ENCODE data around the gene SCAMP5. TPM values are rescaled to one million over a fixed set of nuclear protein-coding genes. Genes with fewer than 3 reads are reported as not detected.

The SCAMP5 gene
- polyA plus RNA-seq, 4 donors = 19.5 to 30.0 (median 25.7) TPM

DNA sequence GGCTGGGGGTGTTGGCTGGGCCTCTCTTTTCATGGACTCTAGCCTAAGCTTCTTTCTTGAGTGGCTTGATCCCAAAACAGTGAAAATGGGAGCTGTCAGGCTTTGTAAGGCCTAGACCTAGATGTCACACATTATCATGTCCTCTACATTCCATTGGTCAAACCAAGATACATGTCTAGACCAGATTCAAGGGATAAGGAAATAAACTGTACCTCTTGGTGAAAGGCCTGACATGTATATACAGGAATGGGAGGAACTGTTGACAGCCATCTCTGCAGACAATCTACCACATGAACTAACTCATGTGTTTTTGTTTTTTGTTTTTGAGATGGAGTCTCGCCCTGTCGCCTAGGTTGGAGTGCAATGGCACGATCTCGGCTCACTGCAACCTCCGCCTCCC lies 27.7 kb upstream of the SCAMP5 start:
- no peak for DNase-seq (ENCODE audit: low read depth in 4 of 4, low spot score in 2 of 4)

DNA sequence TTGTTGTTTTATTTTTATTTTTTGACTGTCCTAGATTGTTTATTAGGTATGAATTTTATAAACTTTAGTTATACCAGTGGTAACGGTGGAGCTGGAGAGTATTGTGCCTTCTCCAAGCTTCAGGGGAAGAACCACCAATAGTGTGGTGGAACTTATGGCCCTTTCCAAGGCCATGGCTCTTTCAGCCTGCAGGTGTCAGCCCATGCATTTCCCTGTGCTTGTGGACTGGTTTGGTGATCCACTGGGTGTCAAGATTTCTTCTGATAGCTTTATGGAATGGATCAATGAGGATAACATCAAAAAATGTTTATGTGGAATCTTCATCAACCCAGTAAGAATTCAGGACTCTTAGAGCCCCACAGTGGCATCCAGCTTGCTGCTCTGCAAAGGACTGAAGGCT lies 19.2 kb upstream of the SCAMP5 start:
- DNase-seq (ENCODE audit: low read depth in 4 of 4, low spot score in 2 of 4) = no peak

DNA sequence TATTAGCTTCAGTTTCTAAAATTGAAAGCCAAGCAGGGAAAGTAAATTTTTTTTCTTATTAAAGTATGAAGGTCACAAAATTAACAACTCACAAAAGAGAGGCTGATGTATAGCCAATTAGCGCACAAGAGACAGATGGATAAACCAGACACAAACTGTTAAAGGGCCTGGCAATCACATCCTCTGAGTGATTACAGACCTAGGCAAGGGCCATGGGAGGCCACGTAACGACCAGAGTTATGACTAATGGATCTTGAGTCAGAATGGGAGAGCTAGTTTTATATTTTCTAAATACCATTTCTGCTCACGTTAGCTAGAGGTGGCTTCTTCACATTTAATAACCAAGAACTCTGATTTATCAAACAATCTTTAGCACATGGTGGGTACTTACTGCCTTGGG lies 17.8 kb upstream of the SCAMP5 start:
- DNase-seq (ENCODE audit: low read depth in 4 of 4, low spot score in 2 of 4) = no peak

DNA sequence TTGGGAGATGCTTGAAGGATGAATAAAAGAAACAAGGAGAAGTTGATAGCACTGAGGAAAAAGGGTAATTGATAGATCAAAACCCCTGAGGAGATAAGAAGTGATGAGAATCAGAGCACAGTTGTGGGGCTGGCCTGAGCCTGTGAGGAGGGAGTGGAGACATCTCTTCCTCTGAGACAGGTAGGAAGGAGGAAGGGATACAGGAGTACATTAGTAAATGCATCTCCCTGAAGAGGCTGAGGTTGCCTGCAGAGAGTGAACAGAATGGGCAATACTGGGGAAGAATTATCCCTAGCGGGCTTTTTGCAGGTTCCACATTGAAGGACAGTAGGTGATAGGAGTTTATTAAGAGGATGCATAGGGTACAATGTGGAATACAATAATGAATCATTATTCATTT lies 17.3 kb upstream of the SCAMP5 start:
- DNase-seq (ENCODE audit: low read depth in 4 of 4, low spot score in 2 of 4) = no peak

DNA sequence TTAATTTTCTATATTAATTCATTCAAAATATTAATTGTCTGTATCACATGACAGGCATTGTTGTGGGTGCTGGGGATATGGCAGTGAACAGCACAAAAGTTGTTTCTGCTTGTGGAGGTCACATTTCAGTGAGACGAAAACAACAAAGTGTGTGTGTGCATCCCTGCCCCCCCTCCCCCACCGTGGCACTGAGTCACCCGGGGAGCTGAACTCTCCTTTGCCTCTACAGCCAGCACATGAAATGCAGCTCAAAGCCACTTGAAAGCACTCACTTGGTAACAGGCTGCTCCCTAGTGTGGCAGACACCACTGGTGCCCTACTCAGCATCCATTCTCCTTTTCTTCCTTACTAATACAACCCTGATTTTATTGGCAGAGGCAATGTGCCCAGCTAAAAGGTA lies 16.9 kb upstream of the SCAMP5 start:
- DNase-seq (ENCODE audit: low read depth in 4 of 4, low spot score in 2 of 4) = no peak

DNA sequence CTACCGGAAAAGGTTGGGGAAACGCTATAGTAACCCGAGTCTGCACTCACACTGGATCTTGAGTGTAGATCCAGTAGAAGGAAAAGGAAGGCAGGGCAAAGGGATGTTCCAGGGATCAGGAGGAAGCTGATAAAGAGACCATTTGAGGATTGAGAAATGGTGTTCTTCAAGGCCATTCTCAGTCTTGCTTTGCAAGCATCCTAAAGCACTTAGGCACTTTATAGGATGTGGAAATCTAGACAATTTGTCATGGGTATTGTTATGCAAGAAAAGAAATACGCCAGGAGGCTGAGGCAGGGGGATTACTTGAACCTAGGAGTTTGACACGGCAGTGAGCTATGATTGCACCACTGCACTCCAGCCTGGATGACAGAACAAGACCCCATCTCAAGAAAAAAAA lies 13.2 kb upstream of the SCAMP5 start:
- DNase-seq (ENCODE audit: low read depth in 4 of 4, low spot score in 2 of 4) = no peak

DNA sequence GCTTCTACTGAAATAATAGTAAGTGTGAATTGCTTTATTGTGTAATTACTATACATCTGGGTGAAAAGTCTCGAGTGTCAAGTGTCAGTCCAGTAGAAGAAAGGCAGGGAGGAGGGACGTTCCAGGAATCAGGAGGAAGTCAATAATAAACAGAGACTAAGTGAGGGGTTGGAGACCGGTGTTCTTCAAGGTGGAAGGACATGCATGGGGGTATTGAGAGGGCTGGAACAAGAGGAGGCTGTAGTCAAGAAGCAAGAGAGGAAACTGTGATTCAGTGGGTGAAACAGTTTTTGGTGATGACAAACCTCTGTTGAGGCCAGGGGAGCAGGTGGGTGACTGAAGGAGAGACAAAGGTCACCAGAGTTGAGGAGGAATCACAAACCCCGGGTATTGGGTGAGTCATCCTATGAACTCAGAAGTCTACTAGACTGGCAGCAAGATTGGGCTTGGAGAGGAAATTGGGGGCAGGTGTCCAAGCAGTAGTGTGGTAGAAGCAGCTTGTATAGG lies 11.6 kb upstream of the SCAMP5 start:
- no peak for DNase-seq (ENCODE audit: low read depth in 4 of 4, low spot score in 2 of 4)

DNA sequence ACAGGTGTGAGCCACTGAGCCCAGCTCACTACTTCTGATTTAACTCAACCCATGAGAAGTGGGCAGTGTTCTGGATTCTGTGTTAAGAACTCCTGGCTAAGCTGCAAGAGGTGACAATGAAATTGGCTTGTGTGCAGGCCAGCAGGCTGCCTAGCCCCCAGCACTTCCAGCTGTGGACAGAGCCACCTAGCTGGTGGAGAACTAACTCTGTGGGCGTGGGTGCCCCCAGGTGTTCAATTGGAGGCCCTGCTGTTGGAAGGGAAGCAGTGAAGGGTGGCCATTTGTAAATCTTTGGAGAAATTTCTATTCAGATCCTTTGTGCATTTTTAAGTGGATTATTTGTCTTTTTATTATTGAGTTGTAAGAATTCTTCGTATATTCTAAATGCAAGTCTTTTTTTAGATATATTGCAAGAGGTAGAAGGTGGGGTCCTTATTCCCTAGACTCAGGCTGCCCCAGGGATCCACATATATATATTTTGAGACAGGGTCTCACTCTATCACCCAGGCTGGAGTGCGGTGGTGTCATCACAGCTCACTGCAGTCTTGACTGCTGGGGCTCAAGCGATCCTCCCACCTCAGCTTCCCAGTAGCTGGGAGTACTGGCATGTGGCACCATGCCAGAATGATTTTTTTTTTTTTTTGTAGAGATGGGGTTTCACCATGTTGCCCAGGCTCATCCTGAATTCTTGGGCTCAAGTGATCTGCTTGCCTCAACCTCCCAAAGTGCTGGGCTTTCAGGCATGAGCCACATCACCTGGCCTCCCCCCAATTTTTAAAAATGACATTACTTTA lies 7.2 kb upstream of the SCAMP5 start:
- no peak for DNase-seq (ENCODE audit: low read depth in 4 of 4, low spot score in 2 of 4)

DNA sequence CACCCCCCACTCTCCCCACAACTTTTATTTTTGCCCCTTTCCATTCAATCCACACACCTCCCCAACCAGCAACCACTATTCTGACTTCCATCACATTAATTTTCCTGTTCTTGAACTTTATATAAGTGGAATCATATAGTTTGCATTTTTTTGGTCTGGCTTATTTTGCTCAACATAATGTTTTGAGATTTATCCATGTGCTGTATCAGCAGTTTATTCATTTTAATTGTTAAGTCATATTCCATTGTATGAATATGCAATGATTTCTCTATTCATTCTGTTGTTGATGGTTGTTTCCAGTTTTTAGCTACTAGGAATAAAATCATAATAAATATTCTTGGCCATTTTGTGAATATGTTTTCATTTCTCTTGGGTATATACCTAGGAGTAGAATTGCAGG lies 5.8 kb upstream of the SCAMP5 start:
- no peak for DNase-seq (ENCODE audit: low read depth in 4 of 4, low spot score in 2 of 4)

DNA sequence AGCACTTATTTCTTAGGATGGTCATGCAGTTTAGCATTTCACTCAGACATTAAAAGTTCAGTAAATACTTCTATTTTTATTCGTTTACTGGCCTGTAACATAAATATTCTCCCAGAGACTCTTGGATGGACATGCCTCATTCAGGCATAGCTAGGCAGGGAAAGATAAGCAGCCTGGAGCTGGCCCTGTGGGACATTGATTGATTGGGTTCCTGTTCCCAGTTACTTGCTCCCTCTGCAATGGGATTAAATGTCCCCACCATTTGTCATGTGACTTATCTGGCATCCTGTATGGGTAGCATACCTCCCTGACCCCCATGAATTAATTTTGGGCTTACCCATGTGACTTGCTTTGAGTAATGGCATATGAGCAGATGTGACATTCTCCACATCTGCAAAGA lies 2.7 kb upstream of the SCAMP5 start:
- no peak for DNase-seq (ENCODE audit: low read depth in 4 of 4, low spot score in 2 of 4)

DNA sequence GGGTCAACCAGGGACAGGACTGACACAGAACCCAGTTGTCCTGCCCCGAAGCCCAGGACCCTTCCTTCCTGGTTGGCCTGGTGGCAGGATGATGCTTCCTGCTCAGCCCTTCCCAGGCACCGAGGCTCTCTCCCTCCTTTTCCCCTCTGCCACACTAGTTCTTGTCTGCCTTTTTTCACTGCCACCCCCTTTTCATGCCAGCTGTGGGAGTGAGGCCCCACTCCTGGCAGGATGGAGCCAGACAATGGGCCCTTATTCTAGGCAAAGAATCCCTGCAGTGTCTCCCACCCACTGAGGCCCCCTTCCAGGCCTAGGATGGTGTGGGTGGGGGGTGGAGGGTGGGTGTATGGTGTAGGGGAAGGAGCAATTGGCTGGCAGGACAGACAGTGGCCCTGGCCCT lies 1.1 kb upstream of the SCAMP5 start:
- DNase-seq (ENCODE audit: low read depth in 4 of 4, low spot score in 2 of 4) = no peak

DNA sequence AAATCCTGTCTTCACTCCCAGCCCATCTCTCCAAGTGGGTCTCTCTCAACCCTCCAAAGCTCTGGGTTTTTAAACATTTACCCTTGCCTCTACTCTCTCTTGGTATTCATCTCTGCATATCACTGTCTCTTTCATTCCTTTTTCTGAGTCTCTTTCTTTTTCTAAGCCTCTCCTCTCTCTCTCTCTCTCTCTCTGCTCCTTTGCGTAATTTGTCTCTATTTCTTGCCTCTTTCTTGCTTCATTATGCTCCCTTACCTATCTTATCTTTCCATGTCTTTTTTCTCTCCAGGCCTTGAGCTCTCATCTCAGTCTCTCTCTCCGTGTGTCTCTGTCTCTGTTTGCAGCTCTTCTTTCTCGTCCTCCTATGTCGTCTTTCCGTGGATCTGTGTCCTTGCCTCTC lies 678 bp upstream of the SCAMP5 start:
- no peak for DNase-seq (ENCODE audit: low read depth in 4 of 4, low spot score in 2 of 4)

DNA sequence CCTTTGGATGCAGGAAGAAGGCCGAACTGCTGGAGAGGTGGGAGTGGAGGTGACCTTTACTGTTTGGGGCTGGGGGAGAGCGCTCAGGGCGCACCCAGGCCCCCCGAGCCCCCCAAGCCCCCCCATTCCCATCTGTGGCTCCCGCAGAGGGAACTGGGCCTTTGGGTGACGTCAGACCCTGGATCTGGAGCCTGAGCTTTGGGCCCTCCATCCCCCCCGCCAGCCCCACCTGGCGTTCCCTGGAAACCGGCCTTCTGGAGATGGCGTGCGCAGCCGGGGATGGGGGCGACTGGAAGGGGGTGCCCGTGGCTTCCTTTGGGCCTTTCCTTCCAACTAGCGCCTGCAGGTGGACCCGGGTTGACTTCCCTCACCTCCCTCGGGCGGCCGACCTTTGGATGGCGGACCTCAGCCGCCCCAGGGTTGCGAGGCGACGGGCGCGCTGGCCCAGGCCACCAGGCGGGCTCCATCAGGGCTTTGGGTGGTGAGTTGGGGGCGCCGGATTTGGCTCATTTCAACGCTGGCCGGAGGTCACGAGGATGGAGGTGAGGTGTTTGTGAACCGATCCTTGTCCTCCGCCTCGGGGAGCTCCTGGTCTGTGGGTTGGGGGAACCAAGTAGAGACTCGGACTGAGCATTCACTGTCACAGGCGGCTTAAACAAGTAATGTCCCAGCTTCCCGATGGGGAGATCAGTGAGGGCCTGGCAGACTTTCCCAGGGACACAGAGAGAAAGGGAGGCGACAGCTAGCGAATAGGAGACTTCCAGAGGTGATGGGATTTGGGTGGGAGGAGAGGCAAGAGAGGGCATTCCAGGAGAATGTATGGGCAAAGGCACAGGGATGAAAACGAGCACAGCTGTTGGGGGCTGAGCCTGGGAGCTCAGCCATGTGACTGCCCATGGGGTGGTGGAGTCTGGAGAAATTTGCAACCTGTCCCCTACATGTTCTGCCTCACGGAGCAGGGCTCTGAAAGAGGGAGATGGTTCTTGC lies 709 bp downstream of the SCAMP5 start:
- DNase-seq (ENCODE audit: low read depth in 4 of 4, low spot score in 2 of 4) = peak in 2 of 4 donors; percentile 5 to 21

DNA sequence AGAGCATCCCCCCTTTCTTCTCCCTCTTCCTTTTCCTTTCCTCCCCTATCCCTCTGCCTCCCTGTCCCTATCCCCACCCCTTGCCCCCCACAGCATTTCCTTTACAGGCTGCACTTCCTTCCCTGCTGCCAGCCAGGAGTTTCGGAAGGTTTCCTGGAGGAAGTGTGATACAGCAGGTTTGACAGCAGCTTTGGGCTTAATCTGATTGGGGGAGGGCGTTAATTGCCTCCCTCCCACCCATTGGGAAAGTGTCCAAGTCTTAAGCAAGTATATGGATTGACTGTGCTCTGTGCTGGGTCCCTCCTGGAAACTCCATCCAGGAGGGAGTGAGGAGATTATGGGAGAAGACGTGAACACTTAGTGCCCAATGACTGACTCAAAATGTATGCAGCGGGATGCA lies 1.8 kb downstream of the SCAMP5 start:
- DNase-seq (ENCODE audit: low read depth in 4 of 4, low spot score in 2 of 4) = no peak

DNA sequence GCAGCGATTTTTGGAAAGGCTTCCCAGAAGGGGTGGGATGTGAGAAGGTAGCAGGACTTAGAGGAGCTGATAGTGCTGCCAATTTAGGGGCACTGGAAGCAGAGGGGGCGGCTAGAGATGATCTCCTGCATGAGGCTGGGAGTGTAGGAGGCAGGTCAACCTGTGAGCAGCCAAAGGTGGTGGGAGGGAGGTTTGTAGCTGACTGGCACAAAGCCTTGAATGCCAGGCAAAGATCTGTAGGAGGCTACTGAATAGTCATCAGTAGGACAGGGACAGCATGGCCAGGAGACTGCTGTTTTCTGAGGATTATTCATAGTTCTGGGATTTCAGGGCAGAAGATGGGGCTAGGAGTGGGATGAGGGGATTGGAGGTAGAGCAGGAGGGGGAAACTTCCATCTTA lies 2.2 kb downstream of the SCAMP5 start:
- no peak for DNase-seq (ENCODE audit: low read depth in 4 of 4, low spot score in 2 of 4)

DNA sequence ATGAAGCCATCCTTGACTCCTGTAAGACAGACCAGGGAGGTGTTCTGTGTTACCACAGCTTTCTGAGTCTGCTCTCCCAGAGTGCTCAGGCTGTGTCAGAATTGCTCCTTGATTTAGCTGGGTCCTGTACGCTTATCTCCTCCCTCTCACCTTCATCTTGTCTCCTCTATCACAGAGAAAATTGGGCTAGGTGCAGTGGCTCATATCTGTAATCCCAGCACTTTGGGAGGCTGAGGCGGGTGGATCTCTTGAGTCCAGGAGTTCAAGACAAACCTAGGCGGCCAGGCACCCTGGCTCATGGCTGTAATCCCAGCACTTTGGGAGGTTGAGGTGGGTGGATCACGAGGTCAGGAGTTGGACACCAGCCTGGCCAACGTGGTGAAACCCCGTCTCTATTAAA lies 5.9 kb downstream of the SCAMP5 start:
- DNase-seq (ENCODE audit: low read depth in 4 of 4, low spot score in 2 of 4) = no peak

DNA sequence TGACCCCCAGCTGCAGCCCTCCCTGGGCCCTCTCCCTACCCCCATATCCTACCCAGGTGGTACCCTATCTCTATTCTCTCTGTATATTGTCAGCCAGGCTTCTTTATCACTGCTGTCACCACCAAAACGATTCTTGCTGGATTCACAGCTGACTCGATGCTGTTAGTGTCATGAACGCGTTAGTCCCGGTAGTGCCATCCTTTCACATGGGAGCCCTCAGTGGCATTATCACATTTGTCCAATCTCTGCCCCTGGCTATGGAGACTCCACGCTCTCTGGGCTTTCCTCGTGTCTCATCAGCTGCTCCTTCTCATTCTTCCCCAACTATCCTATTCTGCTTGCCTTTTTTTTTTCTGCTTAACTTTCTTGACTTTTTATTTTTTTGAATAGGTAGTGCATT lies 7.0 kb downstream of the SCAMP5 start:
- DNase-seq (ENCODE audit: low read depth in 4 of 4, low spot score in 2 of 4) = no peak

DNA sequence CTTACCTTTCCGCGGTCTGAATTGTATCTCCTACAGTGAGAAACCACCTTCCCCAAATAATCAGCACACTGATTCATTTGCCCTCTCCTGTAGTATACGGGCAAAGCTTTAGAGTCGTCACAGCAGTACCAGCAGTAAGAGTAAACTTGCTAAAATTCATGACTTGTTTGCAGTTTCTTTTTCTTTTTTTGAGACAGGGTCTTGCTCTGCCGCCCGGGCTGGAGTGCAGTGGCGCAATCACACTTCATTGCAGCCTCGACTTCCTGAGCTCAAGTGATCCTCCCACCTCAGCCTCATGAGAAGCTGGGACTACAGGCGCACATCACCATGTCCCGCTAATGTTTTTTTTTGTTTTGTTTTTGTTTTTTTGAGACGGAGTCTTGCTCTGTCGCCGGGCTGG lies 11.9 kb downstream of the SCAMP5 start:
- no peak for DNase-seq (ENCODE audit: low read depth in 4 of 4, low spot score in 2 of 4)

DNA sequence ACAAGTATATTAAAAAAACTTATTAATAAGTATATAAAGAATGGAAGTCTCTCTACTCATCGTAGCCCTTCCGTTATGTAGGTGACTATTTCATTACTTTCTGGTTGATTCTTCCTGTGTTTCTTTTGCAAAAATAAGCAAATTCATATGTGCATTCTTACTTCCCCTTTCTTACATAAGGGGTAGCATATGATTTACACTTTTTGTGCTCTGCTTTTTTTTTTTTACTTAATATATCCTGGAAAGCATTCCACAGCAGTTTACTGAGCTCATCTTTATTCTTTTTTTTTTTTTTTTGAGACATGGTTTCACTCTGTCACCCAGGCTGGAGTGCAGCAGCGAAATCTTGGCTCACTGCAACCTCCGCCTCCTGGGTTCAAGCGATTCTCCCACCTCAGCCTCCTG lies 12.9 kb downstream of the SCAMP5 start:
- no peak for DNase-seq (ENCODE audit: low read depth in 4 of 4, low spot score in 2 of 4)

DNA sequence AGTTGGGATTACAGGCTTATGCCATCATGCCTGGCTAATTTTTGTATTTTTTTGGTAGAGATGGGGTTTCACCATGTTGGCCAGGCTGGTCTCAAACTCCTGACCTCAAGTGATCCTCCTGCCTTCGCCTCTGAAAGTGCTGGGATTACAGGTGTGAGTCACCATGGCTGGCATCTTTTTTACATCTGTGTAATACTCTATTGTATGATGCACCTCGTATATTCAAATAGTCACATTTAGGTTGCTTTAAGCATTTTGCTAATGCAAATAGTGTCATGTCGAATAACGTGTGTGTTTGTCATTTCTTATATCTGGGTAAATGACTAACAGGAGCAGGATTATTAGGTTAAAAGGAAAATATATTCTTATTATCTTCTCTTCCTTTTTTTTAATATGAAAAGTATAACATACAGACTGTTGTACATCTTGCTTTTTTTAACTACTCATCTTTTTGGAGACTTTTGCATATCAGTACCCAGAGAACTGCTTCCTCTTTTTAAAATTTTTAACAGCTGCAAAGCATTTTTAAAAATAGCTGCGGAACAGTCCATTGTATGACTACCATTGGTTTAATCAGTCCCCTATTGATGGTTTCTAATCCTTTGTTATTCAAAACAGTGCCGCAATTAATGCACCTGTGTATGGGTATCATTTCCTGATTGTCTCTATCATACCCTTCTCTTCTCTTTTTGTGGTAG lies 13.4 kb downstream of the SCAMP5 start:
- DNase-seq (ENCODE audit: low read depth in 4 of 4, low spot score in 2 of 4) = no peak

DNA sequence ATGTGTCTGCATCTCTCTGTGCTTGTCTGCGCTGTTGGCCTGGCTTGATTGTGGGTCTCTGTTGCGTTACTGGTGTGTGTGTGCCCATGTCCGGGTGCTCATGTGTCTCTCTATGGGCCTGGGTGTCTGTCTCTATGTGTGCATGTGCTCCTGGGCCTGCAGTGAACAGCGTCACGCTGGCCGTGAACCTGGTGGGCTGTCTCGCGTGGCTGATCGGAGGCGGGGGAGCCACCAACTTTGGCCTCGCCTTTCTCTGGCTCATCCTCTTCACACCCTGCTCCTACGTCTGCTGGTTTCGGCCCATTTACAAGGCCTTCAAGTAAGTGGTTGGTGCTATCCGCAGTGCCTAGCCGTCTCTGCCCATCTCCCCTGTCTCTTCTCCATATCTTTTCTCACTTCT lies 21.1 kb downstream of the SCAMP5 start:
- no peak for DNase-seq (ENCODE audit: low read depth in 4 of 4, low spot score in 2 of 4)

Data from left renal cortex interstitium (tissue), 4 donors.